ENCODE measurements around the gene WDR70.

- TF ChIP-seq, protein P1, sequence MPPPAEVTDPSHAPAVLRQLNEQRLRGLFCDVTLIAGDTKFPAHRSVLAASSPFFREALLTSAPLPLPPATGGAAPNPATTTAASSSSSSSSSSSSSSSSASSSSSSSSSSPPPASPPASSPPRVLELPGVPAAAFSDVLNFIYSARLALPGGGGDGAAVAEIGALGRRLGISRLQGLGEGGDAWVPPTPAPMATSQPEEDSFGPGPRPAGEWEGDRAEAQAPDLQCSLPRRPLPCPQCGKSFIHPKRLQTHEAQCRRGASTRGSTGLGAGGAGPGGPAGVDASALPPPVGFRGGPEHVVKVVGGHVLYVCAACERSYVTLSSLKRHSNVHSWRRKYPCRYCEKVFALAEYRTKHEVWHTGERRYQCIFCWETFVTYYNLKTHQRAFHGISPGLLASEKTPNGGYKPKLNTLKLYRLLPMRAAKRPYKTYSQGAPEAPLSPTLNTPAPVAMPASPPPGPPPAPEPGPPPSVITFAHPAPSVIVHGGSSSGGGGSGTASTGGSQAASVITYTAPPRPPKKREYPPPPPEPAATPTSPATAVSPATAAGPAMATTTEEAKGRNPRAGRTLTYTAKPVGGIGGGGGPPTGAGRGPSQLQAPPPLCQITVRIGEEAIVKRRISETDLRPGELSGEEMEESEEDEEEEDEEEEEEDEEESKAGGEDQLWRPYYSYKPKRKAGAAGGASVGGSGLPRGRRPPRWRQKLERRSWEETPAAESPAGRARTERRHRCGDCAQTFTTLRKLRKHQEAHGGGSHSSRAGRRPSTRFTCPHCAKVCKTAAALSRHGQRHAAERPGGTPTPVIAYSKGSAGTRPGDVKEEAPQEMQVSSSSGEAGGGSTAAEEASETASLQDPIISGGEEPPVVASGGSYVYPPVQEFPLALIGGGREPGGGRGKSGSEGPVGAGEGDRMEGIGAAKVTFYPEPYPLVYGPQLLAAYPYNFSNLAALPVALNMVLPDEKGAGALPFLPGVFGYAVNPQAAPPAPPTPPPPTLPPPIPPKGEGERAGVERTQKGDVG (CRISPR knock-in tag; IDR thresholded peaks at IDR 0.05) = no peak
- no peak for TF ChIP-seq TCF7 (IDR thresholded peaks at IDR 0.05; ENCODE audit: borderline replicate concordance)
- no peak for TF ChIP-seq POLR2A (IDR thresholded peaks at IDR 0.05; ENCODE audit: low read depth, low read length)
- TF ChIP-seq TAF1 (IDR thresholded peaks at IDR 0.05; ENCODE audit: borderline replicate concordance, low read depth, low read length) = no peak
- TF ChIP-seq BHLHE40 (IDR thresholded peaks at IDR 0.05; ENCODE audit: borderline replicate concordance in 1 of 2, low read depth in 2 of 2, low read length in 1 of 2) = no peak
- TF ChIP-seq POLR2AphosphoS5 (IDR thresholded peaks at IDR 0.05; ENCODE audit: low read length) = no peak
Measured at GRCh38 chr5:37786416-37786815, 407.3 kb downstream of the WDR70 start.

Data from GM12878 (cell line).